ENCODE measurements around the gene LCN12. TPM values are rescaled to one million over a fixed set of nuclear protein-coding genes. Genes with fewer than 3 reads are reported as not detected.

LCN12 gene
- polyA plus RNA-seq, 3 donors from 2014 or later: not detected

DNA sequence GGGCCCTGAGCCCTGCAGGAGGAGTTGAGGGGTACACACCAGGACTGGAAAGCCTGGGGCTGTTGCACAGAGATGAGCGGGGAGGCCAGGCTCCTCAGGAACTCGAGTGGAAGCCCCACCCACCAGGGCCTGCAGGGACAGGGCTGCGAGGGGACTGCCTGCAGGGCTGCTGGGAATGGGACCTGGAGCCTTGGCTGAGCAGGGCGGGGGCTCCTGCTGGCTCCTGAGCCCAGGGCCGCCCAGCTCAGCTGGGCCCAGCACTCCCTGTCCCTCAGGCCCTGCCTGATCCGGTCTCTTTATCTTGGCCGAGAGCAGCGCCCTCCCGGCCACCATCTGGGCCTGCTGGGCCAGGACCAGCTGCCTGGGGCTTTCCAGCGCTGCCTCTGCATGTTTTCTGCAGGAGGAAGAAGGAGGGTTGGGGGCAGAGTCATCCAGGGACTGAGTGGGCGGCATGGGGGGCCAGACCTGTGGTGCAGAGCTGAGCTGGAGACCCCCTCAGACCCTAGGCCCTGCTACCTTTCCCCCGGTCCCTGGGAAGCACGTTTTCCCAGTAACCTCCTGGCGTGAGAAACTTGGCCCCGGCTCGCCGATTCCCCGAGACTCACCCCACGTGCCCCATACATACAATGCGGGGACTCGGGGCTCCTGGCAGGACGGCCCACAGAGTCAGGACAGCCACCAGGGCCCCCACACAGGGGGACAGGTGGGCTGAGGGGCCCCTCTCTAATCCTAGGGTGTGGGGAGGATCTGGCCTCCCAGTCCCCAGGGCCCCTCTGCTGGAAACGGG lies 9.4 kb downstream of the LCN12 start:
- DNase-seq: no peak
- peak overlapping the region; percentile 61 to 100 (median 94) for H3K27ac Mint-ChIP-seq
- peak overlapping the region in 3 of 5 donors; percentile 66 to 93 (median 87) for H3K4me3 Mint-ChIP-seq
- H3K27me3 Mint-ChIP-seq (ENCODE audit: low read depth in 3 of 3): peaks cover 8 to 16% (median 9%) of the 10 kb centered on the region in 3 donors
- H3K9me3 Mint-ChIP-seq: peaks cover 0 to 3% (median 0%) of the 10 kb centered on the region in 6 donors
- peaks cover 75 to 83% of the 10 kb centered on the region in 2 donors for H3K4me1 Mint-ChIP-seq
- H3K36me3 Mint-ChIP-seq: peaks cover 3 to 4% (median 3%) of the 10 kb centered on the region in 3 donors

DNA sequence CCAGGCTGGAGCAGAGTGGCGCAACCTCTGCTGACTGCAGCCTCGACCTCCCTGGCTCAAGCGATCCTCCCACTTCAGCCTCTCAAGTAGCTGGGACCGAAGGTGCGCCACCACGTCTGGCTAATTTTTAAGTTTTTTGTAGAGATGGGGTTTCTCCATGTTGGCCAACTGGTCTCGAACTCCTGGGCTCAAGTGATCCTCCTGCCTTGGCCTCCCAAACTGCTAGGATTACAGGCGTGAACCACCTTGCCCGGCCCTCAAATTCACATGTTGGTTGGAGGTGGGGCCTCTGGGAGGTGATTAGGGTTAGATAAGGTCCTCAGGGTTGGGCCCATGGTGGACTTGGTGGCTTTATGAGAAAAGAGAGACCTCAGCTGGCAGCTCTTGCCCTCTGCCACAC lies 10.1 kb downstream of the LCN12 start:
- H3K36me3 Mint-ChIP-seq: no peaks in the 10 kb centered on the region
- peaks cover 5 to 16% (median 9%) of the 10 kb centered on the region in 3 donors for H3K27me3 Mint-ChIP-seq (ENCODE audit: low read depth in 3 of 3)
- no peak for DNase-seq
- H3K9me3 Mint-ChIP-seq: no peaks in the 10 kb centered on the region
- H3K4me1 Mint-ChIP-seq: peaks cover 72 to 83% of the 10 kb centered on the region in 2 donors
- peak overlapping the region; percentile 5 to 77 (median 70) for H3K4me3 Mint-ChIP-seq
- H3K27ac Mint-ChIP-seq: peak overlapping the region; percentile 61 to 90 (median 82)

DNA sequence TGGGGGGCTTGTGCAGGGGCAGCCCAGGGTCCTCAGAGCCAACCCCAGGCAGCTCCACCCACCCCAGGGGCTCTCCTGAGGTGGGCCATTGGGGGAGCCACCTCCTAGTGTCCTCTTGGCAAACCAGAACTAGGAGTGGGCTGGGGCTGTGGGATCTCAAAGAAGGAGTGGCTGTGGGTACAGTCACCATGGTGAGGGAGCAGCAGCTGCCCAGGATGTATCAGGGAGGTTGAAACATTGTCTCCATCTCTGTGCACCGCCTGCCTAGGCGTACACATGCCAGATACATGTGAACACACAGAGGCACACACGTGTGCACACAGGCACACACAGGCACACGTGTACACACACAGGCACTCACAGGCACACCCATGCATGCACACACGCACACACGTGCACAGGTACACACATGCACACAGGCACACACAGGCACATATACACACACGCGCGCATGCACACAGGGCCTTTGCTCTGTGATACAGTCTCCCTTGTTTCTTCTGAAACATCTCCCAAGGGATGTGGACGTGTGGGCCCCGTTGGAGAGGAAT lies 10.7 kb downstream of the LCN12 start:
- Mint-ChIP-seq H3K9me3 (no peaks in the 10 kb centered on the region), H3K4me3 (peak overlapping the region; percentile 56 to 77 (median 70)), H3K27me3 (ENCODE audit: low read depth in 3 of 3) (peaks cover 5 to 16% (median 9%) of the 10 kb centered on the region in 3 donors), H3K27ac (peak overlapping the region; percentile 79 to 90 (median 86)), H3K36me3 (no peaks in the 10 kb centered on the region), H3K4me1 (peaks cover 68 to 81% of the 10 kb centered on the region in 2 donors)
- DNase-seq: no peak

DNA sequence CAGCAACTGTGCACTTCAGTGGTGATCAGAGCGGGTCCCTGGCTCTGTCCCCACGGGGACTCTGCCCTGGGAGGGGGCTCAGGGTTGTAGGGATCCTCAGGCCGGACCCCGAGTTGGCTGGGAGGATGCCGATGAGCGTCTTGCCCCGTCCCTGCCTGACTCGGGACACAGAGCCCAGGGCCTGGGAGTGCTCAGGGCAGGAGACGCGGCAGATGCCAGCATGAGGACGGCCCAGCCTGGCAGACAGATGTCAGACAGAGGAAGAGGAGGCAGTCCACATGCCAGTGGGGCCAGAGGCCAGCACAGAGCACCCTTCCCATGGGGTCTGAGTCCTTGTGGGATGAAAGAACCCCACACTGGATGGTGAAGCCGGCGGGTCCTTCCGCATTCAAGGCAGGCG lies 11.3 kb downstream of the LCN12 start:
- H3K27me3 Mint-ChIP-seq (ENCODE audit: low read depth in 3 of 3): peaks cover 5 to 16% (median 9%) of the 10 kb centered on the region in 3 donors
- no peaks in the 10 kb centered on the region for H3K36me3 Mint-ChIP-seq
- peaks cover 62 to 75% of the 10 kb centered on the region in 2 donors for H3K4me1 Mint-ChIP-seq
- no peaks in the 10 kb centered on the region for H3K9me3 Mint-ChIP-seq
- DNase-seq: no peak
- peak overlapping the region in 3 of 5 donors; percentile 70 to 77 (median 72) for H3K4me3 Mint-ChIP-seq
- peak overlapping the region in 5 of 6 donors; percentile 79 to 90 (median 86) for H3K27ac Mint-ChIP-seq

DNA sequence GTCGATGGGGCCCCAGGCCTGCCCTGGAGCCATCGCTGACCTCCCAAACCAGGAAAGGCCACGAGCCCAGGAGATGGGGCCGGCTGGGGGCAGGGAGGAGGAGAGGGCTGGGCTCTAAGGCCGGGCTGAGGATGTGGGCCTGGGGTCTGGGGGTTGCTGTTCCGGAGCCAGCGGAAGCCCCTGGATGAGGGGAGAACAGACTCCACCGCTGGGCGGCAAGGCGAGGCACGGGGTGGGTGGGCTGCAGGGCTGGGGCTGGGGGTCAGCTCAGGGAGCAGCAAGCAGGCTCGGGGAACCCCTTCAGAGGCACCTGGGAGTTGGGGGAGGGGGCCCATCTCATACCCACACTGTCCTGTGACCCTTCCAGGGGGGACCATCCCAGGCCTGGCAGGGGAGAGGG lies 11.7 kb downstream of the LCN12 start:
- DNase-seq: no peak
- peak overlapping the region in 1 of 6 donors; percentile 79 for H3K27ac Mint-ChIP-seq
- H3K9me3 Mint-ChIP-seq: no peaks in the 10 kb centered on the region
- H3K27me3 Mint-ChIP-seq (ENCODE audit: low read depth in 3 of 3): peaks cover 5 to 16% (median 9%) of the 10 kb centered on the region in 3 donors
- H3K36me3 Mint-ChIP-seq: no peaks in the 10 kb centered on the region
- H3K4me1 Mint-ChIP-seq: peaks cover 62 to 71% of the 10 kb centered on the region in 2 donors
- no peak overlapping the region for H3K4me3 Mint-ChIP-seq

DNA sequence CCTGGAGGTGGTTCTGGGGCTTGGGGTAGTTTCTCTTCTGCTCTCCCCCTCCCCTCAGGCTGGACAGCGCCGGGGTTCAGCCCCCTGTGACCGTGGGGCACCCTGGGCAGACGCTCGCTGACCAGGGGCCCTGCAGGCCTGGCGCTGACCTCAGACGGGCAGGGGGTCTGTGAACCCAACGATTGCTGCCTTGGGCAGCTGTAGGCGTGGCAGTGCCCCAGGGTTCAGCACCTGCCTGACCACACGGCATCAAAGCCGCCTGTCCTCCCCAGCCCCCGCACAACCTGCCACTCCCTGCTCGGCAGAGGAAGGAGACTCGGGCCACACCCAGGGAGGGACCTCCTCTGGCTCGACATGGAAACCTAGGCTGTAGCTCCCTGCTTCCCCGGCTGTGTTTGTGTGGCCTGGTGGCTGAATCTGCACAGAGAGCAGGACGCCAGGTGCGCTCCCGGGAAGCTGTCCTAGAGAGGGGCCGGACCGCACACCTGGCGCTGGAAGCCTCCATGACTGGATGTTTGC lies 12.2 kb downstream of the LCN12 start:
- H3K36me3 Mint-ChIP-seq: no peaks in the 10 kb centered on the region
- peak overlapping the region in 2 of 6 donors; percentile 46 to 62 for H3K27ac Mint-ChIP-seq
- no peaks in the 10 kb centered on the region for H3K9me3 Mint-ChIP-seq
- DNase-seq: no peak
- peaks cover 5 to 16% (median 9%) of the 10 kb centered on the region in 3 donors for H3K27me3 Mint-ChIP-seq (ENCODE audit: low read depth in 3 of 3)
- peak overlapping the region in 2 of 5 donors; percentile 31 to 56 for H3K4me3 Mint-ChIP-seq
- peaks cover 57 to 67% of the 10 kb centered on the region in 2 donors for H3K4me1 Mint-ChIP-seq

DNA sequence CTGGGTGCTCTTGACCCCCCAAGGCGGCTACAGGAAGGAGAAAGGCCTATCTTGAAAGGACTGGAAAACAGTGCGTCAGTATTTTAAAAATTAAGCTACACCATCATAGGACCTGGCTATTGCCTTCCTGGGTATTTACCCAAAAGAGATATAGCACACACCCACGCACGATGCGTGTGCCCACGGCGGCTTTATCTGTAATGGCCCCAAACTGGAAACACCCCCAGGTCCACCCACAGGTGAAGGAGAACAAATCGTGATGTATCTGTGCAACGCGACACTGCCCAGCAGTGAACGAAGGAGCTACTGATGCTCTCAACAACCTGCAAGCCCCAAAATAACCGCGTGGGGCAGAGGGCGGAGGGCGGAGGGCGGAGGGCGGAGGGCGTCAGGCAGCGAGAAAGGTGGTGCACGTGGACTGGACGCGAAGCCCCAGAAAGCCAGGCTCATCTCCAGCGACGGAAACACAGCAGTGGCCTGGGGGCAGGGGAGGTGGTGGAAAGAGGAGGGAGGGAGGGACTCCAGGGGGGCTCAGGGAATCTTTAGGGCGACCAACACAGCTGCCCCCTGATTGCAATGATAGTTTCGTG lies 12.9 kb downstream of the LCN12 start:
- Mint-ChIP-seq H3K27me3 (ENCODE audit: low read depth in 3 of 3) (peaks cover 5 to 16% (median 9%) of the 10 kb centered on the region in 3 donors), H3K27ac (peak overlapping the region; percentile 57 to 93 (median 66)), H3K4me3 (peak overlapping the region; percentile 31 to 85 (median 56)), H3K4me1 (peaks cover 55 to 60% of the 10 kb centered on the region in 2 donors), H3K36me3 (no peaks in the 10 kb centered on the region), H3K9me3 (no peaks in the 10 kb centered on the region)
- no peak for DNase-seq

DNA sequence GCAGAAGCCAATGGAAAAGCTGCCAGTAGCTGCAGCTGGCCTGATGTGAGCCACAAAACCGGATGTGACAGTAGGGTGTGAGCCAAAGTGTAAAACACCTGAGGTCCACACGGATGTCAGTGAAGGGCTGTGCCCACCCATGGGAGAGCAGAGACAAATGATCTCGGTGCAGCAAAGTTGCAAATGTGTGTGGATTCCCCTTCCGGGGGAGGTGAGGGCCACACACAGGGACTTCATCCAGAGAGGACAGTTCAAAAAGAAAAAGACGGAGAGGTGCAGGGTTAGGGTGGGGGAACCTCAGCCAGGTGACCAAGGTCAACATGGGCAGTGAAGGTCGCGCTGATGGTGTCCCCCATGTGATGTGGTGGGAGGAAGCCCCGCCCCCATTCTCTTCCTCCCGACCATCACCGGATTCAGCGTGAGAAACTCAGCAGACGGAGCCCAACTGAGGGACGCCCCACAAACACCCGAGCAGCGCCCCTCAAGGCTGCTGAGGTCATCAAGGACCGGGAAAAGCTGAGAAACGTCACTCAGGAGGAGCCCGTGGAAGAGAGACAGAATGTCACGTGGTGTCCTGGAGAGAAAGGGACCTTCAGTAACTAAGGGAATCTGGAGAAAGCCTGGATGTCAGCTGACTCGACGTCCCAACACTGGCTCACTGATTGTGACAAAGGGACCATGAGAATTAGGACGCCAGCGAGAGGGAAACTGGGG lies 13.9 kb downstream of the LCN12 start:
- H3K27ac Mint-ChIP-seq: peak overlapping the region; percentile 82 to 93 (median 90)
- DNase-seq: peak; percentile 53 to 57 (median 56)
- no peaks in the 10 kb centered on the region for H3K36me3 Mint-ChIP-seq
- no peaks in the 10 kb centered on the region for H3K9me3 Mint-ChIP-seq
- peak overlapping the region; percentile 67 to 91 (median 77) for H3K4me3 Mint-ChIP-seq
- peaks cover 0 to 11% (median 5%) of the 10 kb centered on the region in 3 donors for H3K27me3 Mint-ChIP-seq (ENCODE audit: low read depth in 3 of 3)
- H3K4me1 Mint-ChIP-seq: peaks cover 45 to 50% of the 10 kb centered on the region in 2 donors

DNA sequence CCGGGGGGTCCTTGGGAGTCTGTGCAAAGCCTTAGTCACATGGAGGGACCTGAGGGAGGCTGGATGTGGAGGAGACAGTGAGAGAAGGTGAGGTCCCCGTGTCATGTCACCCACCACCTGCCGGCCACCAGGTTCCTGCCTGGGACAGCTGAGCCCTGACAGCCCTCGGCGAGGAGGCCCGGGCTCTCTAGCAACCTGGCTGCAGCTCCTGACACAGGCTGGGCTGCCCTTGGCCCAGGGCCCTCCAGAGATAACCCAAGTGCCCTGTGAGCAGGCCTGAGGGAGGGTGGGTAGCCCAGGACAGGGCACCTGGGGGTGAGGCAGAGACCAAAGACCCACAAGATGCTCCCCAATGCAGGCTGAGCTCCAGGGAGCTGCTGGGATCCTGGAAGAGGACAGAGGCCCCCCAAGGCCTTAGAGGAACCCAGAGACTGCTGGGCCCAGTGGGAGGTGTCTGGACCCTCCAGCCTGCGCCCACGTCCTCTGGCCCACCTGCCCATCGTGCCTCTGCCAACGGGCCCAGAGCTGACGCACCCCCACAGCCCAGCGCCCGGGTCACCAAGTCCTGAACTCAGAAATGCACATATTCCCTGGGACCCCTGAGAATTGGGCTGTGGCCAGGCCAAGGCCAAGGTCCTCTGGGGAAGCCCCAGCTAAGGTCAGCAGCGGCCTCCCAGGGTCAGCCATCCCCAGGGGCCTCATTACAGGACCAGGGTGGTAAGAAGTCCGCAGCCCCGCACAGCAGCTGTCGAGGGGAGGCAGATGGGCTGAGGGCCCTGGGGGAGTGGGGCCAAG lies 16.5 kb downstream of the LCN12 start:
- Mint-ChIP-seq H3K27me3 (ENCODE audit: low read depth in 3 of 3) (peaks cover 0 to 11% (median 5%) of the 10 kb centered on the region in 3 donors), H3K36me3 (no peaks in the 10 kb centered on the region), H3K27ac (no peak overlapping the region), H3K4me1 (peaks cover 23 to 28% of the 10 kb centered on the region in 2 donors), H3K4me3 (no peak overlapping the region), H3K9me3 (no peaks in the 10 kb centered on the region)
- no peak for DNase-seq

DNA sequence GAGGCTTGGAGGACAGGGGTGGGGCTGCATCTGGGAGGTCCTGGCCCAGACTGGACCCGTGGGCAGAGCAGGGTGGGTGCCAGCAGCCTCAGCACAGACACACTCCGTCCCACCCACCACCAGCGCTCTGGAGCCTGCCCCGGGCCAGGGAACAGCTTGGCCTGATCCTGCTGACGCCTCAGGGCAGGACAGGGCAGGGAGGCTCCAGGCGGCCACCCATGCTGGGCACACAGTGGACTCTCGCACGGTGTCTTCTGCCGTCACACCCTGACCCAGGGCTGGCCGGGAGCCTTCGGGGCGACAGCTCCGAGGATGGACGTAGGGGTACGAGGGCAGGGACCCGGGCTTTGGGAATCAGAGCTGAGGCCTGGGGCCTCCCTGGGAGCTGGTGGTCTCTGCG lies 17.1 kb downstream of the LCN12 start:
- DNase-seq: no peak
- Mint-ChIP-seq H3K9me3 (no peaks in the 10 kb centered on the region), H3K27ac (no peak overlapping the region), H3K4me1 (peaks cover 23 to 33% of the 10 kb centered on the region in 2 donors), H3K27me3 (ENCODE audit: low read depth in 3 of 3) (peaks cover 0 to 11% (median 5%) of the 10 kb centered on the region in 3 donors), H3K36me3 (no peaks in the 10 kb centered on the region), H3K4me3 (no peak overlapping the region)

DNA sequence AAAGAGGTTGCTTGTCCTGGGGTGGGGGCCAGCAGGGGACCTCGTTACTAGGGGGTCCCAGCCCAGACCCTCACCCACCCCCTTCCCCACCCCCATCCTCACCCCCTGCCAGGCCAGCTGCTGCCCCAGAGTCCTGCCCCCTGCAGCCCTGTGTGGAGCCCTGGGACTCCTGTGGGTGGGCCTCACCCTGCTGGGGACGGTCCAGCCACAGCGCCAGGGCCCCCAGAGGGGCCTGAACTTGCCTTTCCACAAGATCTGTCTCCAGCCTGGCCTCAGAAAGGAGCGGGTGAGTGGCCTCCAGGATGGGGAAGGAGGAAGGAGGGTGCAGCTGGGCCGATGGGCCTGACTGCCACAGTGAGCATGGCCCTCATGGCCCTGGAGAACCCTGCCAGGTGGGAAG lies 17.7 kb downstream of the LCN12 start:
- no peak overlapping the region for H3K27ac Mint-ChIP-seq
- no peak overlapping the region for H3K4me3 Mint-ChIP-seq
- no peaks in the 10 kb centered on the region for H3K9me3 Mint-ChIP-seq
- DNase-seq: no peak
- H3K27me3 Mint-ChIP-seq (ENCODE audit: low read depth in 3 of 3): peaks cover 0 to 11% (median 5%) of the 10 kb centered on the region in 3 donors
- peaks cover 22 to 33% of the 10 kb centered on the region in 2 donors for H3K4me1 Mint-ChIP-seq
- H3K36me3 Mint-ChIP-seq: no peaks in the 10 kb centered on the region

DNA sequence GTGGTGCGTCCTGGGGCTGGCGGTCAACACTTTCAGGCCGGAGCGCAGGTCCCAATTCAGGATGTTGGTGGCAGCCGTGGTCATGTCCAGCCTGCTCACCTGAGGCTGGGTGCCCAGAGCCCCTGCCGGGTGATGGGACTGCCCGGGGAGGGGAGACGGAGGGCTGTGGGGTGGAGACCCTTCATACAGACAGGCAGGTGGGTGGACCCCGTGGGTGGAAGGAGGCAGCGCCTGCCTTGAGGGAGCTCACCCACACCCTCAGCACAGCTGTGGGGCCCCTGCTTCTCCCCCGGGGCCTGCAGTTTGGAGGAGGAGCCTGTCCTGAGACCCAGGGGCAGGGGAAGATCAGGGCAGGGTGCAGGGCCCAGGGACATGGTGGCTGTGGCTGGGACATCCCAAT lies 18.3 kb downstream of the LCN12 start:
- no peak for DNase-seq
- peaks cover 22 to 34% of the 10 kb centered on the region in 2 donors for H3K4me1 Mint-ChIP-seq
- H3K27ac Mint-ChIP-seq: no peak overlapping the region
- H3K4me3 Mint-ChIP-seq: no peak overlapping the region
- H3K9me3 Mint-ChIP-seq: no peaks in the 10 kb centered on the region
- peaks cover 0 to 9% (median 5%) of the 10 kb centered on the region in 3 donors for H3K27me3 Mint-ChIP-seq (ENCODE audit: low read depth in 3 of 3)
- H3K36me3 Mint-ChIP-seq: no peaks in the 10 kb centered on the region

DNA sequence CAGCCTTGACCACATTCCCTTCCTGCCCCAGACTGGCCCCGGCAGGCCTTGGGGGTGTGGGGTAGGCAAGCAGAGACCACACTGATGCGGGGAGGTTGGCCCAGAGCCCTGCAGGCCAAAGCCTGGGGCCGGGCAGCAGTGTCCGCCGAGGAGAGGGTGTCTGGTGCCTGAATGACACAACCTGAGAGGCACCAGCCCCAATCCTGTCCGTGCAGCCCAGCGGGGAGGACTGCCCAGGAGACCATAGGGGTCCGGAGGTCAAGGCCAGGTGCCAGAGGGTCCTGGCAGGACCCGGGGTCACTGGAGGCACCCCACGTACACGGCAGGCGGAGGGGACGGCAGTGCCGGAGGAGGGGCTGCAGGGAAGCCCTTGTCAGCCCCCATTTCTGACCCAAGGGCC lies 19.7 kb downstream of the LCN12 start:
- Mint-ChIP-seq H3K36me3 (no peaks in the 10 kb centered on the region), H3K4me1 (peaks cover 20 to 35% of the 10 kb centered on the region in 2 donors), H3K27ac (no peak overlapping the region), H3K27me3 (ENCODE audit: low read depth in 3 of 3) (no peaks in the 10 kb centered on the region), H3K4me3 (no peak overlapping the region), H3K9me3 (no peaks in the 10 kb centered on the region)
- no peak for DNase-seq

All from immature natural killer cell (primary cell).